HG03558 (cell line): ENCODE measurements around the gene COG2.
"Not testable (repeated sequence)": the region's sequence is repeated elsewhere in the genome, so short reads cannot be mapped to it uniquely, and the experiment has no call there.

Experiments used
- ATAC-seq: cut with Tn5 transposase; IDR thresholded peaks from one replicate; pipeline ENCODE4 v1.9.1; 2021; ENCODE audit warnings: moderate number of reproducible peaks; ENCODE audit not compliant: unreplicated experiment; ENCODE audit errors: extremely low read depth

The COG2 gene

GRCh38 chr1:230711245-230711644 is 69.0 kb downstream of the COG2 start:
- ATAC-seq, result no peak

DNA sequence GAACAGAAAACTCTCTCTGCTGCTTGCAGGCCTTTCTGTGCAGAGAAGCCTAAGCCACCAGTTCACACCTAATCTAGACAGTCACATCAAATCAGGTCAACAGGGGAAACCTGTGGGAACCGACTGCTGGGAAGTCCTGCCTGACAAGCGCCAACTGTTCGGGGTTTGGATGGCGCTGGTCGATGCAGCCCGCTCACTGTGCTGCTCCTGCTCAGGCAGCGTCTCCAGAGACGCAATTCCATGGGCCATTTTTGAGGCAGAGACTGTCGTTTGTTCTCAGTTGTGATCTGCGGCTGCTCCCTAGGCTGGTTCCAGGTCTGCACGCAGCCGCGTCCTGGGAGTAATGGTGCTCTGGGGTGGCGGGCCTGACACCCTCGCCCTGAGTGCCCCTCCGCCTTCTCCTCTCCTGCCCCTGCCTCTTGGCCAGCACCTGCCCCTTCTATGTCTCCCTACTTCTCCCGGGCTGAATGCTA is 70.2 kb downstream of the COG2 start:
- ATAC-seq, result no peak

DNA sequence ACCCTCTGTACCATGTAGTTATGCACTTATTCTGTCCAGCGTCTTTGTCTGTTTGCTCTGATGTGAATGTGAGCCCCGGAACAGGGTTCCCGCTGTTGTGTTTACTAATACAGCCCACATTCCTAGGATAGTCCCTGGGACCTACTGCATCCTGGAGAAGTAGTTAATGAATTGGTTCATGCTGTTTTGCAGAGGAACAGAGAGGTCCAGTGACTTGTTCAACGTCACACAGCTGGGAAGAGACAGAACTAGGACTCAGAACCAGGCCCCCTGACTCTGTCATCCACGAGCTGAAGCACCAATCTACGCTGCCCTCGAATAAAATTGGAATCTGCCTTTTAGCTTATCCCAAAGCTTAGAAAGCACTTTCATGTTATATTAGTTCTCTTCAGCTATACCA is 70.9 kb downstream of the COG2 start:
- ATAC-seq, result no peak

DNA sequence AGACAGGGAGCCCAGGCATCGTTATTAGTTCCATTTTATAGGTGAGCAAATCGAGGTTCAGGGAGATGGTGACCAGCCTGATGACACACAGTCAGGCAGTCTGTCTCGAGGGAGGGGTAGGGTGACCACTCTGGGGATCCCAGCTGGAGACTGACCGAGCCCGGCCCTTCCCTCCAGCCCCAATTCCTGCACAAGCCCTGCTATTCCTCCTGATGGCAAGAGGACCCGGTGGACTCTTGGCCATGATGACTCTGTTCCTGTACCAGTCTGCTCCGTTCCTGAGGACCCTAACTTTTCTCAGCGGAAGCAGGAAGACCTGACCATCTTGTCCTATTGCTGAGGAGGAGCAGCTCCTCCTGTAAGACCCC is 71.2 kb downstream of the COG2 start:
- no peak for ATAC-seq

- ATAC-seq, result no peak
These were observed 71.9 kb downstream of the COG2 start, which contains the start of gene AGT for GRCh38 chr1:230713915-230714764. AGT (minus strand) TSS chr1:230714122; CDS start chr1:230710823, 3,299 bp downstream.

DNA sequence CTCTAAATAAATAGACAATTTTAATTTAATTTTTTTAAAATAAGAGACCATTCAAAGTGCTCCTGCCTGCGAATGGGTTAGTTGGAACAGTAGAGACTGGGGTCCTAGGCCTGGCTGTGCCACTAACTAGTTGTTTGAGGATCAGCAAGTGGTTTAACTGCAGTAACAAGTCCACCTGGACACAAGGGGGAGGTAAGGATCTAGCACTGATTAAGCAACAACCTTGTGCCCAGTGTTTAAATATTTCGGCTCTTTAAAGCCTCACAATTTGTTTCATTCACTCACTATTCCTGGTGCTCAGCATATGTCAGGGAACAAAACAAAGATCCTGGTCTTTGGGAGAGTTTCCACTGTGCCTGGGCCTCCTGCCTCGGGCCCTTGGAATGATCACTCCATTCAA is 73.2 kb downstream of the COG2 start:
- ATAC-seq, result no peak

DNA sequence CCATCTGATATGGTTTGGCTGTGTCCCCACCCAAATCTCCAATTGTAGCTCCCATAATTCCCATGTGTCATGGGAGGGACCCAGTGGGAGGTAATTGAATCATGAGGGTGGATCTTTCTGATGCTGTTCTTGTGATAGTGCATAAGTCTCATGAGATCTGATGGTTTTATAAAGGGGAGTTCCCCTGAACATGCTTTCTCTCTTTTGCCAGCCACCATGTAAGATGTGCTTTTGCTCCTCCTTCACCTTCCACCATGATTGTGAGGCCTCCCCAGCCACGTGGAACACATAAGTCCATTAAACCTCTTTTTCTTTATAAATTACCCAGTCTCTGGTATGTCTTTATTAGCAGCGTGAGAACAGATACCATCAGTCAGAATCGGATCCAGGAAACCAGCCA is 74.2 kb downstream of the COG2 start:
- ATAC-seq, result not testable (repeated sequence)

GRCh38 chr1:230717251-230717650 is 75.0 kb downstream of the COG2 start:
- no peak for ATAC-seq

DNA sequence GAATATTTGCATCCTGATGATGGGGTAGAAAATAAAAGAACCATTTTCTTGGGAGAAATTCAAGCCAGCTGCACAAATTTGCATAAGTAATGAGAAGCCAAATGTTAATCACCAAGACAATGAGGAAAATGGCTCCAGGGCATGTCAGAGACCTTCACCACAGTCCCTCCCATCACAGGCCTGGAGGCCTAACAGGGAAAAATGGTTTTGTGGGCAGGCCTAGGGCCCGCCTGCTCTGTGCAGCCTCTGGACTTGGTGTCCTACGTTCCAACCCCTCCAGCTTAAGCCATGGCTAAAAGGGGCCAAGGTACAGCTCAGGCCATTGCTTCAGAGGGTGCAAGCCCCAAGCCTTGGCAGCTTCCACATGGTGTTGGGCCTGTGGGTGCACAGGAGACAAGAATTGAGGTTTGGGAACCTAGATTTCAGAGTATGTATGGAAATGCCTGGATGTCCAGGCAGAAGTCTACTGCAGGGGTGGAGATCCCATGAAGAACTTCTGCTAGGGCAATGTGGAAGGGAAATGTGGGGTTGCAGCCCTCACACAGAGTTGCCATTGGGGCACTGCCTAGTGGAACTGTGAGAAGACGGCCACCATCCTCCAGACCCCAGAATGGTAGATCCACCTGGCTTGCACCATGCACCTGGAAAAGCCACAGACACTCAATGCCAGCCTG is 79.7 kb downstream of the COG2 start:
- ATAC-seq, result not testable (repeated sequence)

DNA sequence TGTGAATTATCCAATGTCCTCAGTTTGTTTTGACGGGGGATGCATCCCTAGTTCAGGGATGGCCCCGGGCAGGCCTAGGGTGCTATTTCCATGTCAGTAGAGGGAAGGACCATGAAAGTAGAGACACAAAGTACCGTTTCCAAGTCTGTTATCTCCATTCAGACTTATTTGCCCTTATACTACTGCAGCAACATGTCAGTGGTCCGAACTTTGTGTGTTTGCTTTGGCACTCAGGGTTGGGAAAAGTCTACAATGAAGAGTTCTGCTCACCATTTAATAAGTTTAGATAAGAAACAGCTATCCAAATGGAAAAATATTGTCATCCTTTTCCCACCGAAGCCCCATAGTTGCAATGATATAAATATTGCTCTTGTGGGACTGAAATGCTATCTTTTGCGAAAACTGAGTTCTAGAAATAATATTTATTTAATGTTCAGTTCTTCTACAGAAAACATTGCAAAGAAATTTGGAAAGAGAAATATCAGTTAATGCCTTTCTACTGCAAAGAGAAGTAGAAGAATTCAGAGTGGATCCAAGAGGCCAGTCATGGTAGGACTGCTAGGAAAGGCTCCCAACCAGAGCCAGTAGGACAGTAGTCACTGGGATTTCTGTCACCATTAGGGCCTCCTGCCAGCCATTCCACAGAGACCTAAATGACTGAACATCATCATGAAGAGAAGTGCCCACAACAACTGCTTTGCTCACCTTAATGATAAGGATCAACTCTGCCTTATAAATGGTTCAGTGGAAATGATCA is 83.2 kb downstream of the COG2 start:
- no peak for ATAC-seq

DNA sequence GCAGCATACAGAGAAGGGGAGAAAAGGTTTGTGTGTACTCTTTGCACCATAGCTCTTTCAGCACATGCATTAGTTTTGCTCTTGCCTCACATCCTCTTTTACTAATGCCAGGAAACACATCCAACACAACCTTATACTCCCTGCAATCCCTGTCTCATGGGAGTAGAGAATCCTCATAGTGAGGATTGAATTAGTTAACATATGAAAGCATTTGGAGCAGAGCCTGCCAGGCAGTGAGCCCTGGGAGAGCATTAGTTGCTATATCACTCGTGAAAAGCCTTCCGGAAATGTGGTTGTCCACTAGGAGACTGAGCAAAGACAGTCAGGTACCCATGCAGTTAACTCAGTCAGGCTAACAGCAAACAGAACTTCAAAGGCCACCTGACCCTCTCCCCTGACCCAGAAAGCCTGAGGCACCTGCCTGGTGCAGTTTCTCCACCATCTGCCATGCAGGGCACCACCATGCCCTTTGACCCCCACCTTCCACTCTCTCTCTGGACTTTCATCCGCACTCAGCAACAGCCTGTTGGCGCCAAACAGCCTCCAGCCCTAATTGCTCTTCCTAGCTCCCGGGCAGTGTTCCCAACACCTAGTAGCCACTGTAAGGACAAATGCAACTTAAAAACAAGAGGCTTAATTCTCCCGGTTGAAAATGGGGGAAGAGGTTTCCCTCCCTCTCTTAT is 86.6 kb downstream of the COG2 start:
- ATAC-seq, result no peak

DNA sequence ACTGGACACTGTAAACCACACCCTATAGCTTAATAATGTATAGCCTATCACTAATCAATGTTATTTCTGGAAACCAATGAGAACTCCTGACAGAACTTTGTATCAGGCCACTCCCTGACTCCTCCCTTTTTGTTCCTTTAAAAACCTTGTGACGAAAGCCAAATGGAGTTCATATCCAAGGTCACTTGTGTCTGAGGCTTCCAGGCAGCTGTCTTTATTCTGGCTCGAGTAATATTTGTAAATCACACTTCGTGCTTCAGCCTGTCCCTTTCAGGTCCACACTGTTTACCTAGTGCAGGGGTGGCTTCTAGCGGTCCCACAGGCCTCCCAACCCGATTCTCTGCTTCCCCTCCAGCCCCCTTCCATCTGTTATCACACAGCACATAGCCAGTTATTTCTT is 88.7 kb downstream of the COG2 start:
- ATAC-seq, result no peak

GRCh38 chr1:230735447-230735846 is 93.2 kb downstream of the COG2 start:
- no peak for ATAC-seq

- ATAC-seq, result no peak
These were observed 95.5 kb downstream of the COG2 start for GRCh38 chr1:230737622-230738262.

GRCh38 chr1:230739564-230740290 is 97.4 kb downstream of the COG2 start:
- ATAC-seq, result no peak
